Fibroblast of mammary gland (primary cell): ENCODE data around the gene FOXC1.

Experiments used
- DNase-seq: peaks from one replicate; pipeline ENCODE4 v3.0.0-alpha.2; 2010; ENCODE audit warnings: low read depth
- H3K4me3 ChIP-seq: 2 replicates; pipeline ENCODE4 v1.5.1; 2011; ENCODE audit warnings: low read depth, mild to moderate bottlenecking, low read length, moderate library complexity; ENCODE audit not compliant: control insufficient read depth
- TF ChIP-seq, protein P1 (sequence below): conservative IDR thresholded peaks from 2 replicates; pipeline ENCODE4 v1.5.1; 2011; ENCODE audit warnings: low read depth, low read length, inconsistent platforms; ENCODE audit not compliant: control insufficient read depth, insufficient read depth

FOXC1 gene

DNA sequence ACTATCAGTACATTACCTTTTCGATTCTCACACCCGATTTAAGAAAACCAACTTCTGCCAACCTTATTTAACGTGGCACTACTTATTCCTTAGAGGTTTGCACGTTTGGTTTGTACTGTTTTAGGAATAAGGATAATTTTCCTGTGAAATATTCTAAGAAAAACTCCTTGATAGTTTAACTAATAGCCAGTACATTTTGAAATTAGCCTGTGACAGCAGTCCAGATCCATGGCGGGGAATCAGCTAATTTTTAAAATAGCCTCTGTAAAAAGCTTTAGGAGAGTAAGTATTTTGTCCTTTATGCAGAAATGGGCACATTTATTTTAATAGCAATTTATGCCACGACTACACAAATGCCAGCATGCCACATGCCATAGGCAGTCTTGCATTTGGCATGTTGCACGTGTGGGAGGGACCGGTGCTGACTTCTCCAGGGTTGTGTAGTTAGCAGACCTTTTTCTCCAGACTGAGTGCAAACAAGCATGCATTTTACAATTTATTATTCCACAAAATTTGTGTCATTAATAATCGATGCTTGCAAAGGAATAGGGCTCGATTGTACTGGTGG, 6.2 kb downstream of the FOXC1 start:
- DNase-seq: no peak
- TF ChIP-seq, protein P1, sequence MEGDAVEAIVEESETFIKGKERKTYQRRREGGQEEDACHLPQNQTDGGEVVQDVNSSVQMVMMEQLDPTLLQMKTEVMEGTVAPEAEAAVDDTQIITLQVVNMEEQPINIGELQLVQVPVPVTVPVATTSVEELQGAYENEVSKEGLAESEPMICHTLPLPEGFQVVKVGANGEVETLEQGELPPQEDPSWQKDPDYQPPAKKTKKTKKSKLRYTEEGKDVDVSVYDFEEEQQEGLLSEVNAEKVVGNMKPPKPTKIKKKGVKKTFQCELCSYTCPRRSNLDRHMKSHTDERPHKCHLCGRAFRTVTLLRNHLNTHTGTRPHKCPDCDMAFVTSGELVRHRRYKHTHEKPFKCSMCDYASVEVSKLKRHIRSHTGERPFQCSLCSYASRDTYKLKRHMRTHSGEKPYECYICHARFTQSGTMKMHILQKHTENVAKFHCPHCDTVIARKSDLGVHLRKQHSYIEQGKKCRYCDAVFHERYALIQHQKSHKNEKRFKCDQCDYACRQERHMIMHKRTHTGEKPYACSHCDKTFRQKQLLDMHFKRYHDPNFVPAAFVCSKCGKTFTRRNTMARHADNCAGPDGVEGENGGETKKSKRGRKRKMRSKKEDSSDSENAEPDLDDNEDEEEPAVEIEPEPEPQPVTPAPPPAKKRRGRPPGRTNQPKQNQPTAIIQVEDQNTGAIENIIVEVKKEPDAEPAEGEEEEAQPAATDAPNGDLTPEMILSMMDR: no peak
- H3K4me3 ChIP-seq: no peak overlapping the region

- DNase-seq: no peak
- no peak overlapping the region for H3K4me3 ChIP-seq
- TF ChIP-seq, protein P1: no peak
Measured at GRCh38 chr6:1616701-1617463, 7.2 kb downstream of the FOXC1 start.

DNA sequence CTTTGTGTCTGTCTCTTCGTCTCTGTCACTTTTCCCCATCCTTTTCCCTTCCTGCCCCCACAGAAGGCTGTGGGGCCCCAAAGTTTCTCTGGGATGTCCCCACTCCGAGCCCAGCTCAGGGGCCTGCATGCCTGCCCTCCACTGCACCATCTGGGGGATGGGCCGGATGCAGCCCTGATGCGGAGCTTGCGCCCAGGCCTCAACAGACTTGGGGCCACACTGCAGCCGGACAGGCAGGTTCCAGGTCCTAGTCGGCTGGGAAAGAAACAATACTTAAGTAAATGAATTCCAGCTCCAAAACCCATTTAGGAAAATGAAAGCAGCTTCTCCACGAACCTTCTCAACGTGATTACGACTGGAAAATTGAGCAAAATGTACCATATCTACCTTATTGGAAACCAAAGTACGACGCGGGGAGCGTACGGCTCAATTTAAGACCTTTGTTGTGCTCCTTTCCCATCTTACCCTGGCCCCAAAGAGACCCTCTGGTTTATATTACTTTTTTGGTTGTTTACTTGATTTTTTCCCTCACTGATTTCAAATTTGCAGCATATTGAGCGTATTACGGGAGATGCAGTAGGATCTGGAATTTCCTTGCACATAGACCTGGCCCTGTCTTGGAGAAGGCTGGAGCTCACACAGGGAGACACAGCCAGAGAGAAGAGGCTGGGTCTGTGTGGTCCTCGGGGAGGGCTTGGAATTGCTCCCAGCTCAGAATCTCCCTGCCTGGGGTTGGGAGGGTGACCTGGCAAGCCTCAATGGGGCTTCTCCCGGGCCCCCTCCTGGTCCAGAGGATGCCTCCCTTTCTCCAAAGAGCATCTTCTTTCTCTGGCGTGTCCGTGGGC, 8.0 kb downstream of the FOXC1 start:
- DNase-seq: no peak
- H3K4me3 ChIP-seq: no peak overlapping the region
- TF ChIP-seq, protein P1: no peak

DNA sequence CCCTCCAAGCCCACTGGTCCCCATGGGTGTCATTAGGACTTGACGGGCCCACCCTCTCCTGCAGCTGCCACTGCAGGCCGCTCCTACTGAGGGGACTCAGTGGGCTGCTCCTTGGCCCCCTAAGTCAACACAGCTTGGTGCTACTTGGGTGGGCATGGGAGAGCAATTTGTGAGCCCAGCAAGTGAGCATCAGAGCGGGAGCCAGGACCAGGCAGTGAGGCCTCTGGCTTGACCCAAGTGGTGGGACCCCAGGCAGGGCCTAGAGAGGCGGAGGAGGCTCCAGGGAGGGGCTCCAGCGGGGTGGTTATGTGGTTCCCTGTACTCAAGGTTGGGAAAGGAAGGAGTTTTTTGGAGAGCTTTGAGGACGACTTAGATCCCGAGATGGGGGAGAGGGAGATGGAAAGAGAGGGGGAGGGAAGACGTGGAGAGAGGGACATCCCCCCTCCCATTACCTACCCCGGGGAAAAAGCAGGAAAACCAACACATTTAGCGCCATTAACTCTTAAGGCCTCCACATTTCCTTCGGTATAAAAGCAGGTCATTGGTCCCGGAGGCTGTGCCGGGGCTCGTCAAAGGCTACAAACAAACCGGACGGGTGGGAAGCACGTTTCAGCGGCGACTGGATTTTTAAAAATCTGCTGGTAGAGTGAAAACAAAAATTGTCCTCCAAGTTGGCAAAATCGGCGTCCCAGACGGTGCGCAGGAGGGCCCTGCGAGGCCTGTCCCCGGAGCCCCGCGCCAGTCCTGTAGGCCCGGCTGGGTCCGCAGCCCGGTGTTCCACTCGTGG, 8.8 kb downstream of the FOXC1 start:
- no peak overlapping the region for H3K4me3 ChIP-seq
- no peak for DNase-seq
- TF ChIP-seq, protein P1: no peak

- no peak overlapping the region for H3K4me3 ChIP-seq
- TF ChIP-seq, protein P1: no peak
- no peak for DNase-seq
Measured at GRCh38 chr6:1619098-1619672, 9.5 kb downstream of the FOXC1 start.
